ENCODE measurements around the gene OR51S1.

GRCh38 chr11:4881860-4882500 lies 33.0 kb upstream of the OR51S1 start, which contains the start of gene OR51T1:
- TF ChIP-seq CTCF (IDR thresholded peaks at IDR 0.05; ENCODE audit: low read depth, low read length, poor library complexity, severe bottlenecking) (no peak), EZH2phosphoT487 (IDR thresholded peaks at IDR 0.05; ENCODE audit: borderline replicate concordance, low read length) (no peak)

All from DOHH2 (cell line).